NCI-H1694 (cell line): ENCODE results near the gene THSD4.
A peak's percentile ranks its signal among the peaks of the same experiment; 100 is the strongest.
"Not testable (repeated sequence)": the region's sequence is repeated elsewhere in the genome, so short reads cannot be mapped to it uniquely, and the experiment has no call there.

Experiments used
- DNase-seq: peaks from one replicate; lab custom pipeline; 2025; lab: John Stamatoyannopoulos, UW

Gene THSD4

DNA sequence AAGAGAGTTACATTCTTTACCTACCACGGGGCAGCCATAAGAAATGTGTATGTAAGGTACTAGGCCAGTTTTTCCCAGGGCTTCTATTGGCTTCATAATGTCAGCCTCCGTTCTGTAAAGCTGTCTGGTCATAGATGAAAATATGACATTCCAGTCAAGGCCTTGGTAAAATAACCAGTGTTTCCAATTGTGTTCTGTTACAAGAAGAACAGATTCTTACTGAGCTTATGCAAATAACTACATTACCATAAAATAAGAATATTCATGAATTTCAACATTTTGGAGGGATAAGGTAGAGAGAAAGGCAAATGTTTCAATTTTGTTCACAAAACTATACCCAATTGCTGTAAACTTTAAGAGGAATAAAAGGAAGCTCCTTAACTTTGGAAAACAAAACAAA lies 315.5 kb downstream of the THSD4 start:
- no peak for DNase-seq

DNA sequence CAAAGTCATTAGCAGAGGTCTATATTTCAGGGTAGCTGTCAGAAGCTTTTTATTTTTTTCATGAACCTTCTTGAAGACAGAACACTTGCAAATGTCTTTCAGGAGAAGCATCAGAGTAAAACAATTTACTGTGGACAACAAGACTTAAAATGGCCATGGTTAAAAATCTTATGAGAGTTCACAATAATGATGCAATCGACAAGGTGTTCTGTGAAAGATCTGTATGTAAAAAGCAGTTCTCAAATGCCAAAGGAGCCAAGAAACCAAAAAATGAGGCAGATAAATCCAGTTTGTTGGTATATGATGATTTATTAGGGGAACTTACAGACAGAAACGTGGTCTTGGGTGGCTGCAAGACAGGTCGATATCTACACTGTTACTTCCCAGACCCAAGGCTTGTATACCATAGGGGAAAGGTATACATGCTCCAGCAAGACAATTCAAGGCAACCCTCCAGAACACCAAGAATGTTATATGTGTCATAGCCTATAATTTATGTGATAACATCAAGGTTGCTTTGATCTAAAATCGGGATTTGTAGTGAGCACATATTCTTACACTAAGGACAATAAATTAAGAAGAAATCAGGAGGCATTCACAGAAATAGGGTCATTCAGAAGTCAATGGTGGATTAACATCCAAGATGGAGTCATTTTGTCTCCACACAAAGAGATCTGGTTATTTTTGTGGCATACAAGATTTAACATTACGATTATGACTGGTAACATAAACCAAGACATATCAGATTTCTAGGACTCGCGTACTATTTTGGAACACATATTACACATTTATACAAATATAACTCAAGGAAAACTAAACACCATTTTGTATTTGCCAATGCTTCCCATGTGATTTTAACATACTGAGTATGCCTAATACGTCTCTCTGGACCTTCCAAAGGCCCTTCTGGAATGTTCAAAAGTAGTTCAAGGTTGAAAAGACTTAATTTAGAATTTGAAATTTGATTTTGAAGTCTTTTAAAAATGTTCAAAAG lies 316.4 kb downstream of the THSD4 start:
- no peak for DNase-seq

DNA sequence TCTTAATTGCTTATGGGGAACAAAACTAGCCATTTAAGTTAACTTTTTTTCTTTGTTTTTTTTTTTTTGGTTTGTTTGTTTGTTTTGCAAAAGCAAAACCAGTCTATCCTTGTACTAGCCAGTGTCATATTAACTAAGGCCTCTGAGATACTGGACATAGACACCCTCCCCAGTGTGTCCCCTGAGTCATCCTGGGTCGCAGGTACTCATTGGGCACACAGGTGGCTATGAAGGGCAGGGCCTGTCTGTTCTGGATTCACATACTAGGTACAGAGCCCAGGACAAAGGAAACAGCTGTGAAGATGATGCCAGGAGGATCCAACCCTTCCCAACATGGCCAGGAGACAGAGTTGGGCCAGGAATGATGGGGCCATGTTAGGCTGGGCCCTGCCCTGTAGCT lies 318.1 kb downstream of the THSD4 start:
- no peak for DNase-seq

DNA sequence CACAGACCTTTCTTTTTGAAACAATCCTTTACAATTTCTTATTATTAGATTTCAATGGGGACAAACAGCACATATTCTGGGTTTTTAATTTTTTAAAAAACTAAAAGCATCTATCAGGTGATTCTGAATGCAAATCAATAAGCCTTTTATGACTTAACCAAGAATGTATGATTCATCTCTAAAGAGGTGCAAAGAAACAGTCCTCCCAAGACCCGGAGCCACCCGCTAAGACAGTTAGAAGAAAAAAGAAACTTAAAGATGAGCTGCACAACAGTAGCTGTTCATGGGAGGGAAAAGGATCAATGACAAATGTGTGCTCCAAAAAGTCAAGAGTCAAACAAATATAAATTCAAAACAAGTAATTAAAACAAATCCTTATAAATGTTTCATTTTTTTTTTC lies 319.5 kb downstream of the THSD4 start:
- DNase-seq = no peak

DNA sequence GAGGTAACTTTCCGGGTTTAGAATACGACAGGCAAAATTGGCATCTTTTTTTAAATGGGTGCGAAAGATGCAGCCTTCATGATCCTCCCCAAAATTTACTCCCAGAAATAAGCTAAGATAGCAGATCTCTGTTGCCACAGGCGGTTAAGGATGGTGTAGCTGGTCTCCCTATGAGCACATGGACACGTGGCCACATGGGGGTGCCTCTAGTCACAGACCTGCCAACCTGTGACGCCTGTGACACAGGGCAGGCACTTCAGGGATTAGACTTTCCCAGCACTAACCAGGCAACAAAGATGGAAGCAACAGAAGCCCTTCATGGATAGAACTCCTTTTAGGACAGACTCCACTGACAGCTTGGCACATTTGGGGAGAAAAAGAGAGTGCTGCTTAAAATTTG lies 320.3 kb downstream of the THSD4 start:
- no peak for DNase-seq

DNA sequence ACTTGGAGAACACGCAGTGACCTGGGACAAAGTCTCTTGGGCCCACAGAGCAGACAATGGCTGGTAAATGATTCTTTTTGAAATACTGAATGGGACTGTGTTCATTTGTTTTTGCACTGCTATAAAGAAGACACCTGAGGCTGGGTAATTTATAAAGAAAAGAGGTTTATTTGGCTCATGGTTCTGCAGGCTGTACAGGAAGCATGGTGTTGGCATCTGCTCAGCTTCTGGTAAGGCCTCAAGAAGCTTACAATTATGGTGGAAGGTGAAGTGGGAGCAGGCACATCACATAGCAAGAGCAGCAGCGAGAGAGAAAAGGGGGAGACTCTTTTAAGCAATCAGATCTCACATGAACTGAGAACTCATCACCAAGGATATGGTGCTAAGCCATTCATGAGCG lies 321.6 kb downstream of the THSD4 start:
- no peak for DNase-seq

DNA sequence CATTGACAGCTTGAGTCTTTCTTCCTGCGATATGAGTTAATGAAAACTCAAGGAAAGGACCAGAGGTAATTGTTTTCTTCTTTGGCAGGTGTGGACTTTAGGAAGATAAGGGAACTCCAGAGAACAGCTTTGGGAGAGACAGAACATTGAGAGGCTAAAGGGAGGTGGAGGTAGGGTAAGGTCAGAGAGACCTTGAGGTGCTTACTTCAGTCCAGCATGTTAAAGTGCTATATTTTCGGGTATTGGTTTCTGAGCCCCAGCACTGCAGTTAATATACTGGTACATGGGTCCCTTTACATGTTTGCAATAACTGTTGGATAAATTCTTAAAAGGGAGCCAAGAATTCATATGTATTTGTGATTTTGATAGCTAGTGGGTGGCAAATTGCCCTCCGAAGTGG lies 322.1 kb downstream of the THSD4 start:
- no peak for DNase-seq

GRCh38 chr15:71437919-71438318 lies 322.6 kb downstream of the THSD4 start:
- DNase-seq = no peak

DNA sequence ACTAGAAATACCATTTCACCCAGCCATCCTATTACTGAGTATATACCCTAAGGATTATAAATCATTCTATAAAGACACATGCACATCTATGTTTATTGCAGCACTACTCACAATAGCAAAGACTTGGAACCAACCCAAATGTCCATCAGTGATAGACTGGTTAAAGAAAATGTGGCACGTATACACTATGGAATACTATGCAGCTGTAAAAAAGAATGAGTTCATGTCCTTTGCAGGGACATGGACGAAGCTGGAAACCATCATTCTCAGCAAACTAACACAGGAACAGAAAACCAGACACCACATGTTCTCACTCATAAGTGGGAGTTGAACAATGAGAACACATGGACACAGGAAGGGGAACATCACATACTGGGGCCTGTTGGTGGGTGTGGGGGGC lies 324.2 kb downstream of the THSD4 start:
- not testable (repeated sequence) for DNase-seq

GRCh38 chr15:71440489-71441110 lies 325.3 kb downstream of the THSD4 start:
- peak; percentile 53 for DNase-seq

GRCh38 chr15:71443538-71443937 lies 328.3 kb downstream of the THSD4 start:
- DNase-seq = peak; percentile 33

GRCh38 chr15:71444032-71444810 lies 328.9 kb downstream of the THSD4 start:
- DNase-seq = no peak

DNA sequence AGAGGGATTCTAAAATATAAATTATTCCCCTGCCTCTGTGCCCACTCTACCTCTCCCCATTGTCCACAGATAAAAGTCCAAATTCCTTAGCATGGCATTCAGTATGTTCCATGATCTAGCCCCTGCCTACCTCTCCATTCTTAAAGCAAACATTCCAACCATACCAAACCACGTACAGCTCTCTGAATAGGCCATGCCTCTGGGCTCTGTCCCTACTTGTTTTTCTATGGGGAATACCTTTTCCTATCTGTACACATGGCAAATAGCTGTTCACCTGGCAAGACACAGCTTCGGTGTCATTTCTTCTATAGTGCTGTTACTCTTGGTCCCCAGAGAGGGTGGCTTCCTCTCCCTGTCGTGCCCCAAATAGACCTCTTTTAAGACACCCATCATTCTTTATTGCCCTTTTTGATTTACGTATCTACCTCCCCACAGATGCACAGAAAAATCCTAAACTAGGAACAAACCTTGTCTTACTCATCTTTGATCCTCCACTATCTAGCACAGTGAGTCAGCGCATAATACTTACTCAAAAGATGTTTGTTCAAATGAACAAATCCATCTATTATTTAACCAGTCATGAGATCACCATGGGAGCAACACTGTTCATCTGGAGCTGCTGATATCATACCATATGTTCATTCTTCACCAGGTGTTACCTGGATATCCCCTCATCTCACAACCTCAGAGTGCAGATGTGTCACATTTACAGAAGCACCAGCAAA lies 329.8 kb downstream of the THSD4 start:
- DNase-seq = no peak

- no peak for DNase-seq
Measured at GRCh38 chr15:71447328-71448250, 332.3 kb downstream of the THSD4 start.

DNA sequence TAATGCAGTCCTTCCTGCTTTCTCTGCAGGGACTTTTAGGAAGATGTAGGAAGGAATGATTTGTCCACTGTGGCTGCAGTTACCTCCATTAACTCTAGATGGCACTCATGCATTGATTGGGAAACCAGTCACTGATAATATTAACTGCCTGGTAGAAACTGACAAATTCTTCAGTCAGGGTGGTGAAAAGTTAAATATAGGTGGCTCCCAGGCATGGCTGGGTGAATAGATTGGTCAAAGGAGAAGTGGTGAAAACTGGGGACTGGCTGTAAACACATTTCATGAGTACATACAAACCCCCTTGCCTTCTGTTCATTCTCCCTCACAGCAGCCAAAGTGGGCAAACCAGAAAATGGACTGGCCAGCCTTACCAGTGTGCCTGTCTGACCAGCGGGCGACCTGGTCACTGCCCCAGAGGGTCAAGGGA lies 333.4 kb downstream of the THSD4 start:
- peak; percentile 66 for DNase-seq

DNA sequence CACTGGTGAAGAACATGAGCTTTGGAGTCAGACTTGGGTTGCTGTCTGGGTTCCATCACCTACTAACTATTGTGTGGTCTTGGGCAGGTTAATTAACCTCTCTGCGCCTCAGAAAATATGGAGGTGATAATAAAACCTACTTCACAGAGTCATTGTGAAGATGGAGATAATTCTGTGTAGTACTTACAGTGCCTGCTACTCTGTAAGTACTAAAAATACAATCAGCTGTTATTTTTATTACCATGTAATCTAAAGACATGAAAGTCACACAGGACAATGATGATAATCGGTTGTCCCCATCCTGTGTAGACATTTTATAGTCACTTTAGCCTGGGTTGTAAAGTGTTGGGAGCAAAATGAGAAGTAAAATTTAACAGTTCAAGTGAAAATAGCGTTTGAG lies 334.1 kb downstream of the THSD4 start:
- no peak for DNase-seq

DNA sequence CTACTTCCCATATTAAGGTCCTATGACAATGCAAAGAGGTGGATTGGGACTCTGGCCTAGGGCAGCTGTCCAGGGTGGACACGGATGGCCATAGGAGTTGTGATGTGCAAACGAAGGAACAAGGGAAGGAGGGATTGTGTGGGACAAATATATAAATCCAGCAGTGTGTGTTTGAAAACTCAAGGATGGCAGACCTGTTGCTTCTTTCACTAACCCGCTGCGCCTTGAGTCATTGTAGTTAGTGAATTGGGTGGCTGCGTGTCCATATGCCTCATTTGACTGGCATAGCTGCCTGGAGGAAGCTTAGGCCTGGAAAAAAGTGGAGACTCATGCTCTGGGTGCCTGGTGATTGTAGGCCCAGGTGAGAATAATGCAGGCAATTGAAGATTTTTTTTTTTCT lies 334.7 kb downstream of the THSD4 start:
- DNase-seq = no peak

DNA sequence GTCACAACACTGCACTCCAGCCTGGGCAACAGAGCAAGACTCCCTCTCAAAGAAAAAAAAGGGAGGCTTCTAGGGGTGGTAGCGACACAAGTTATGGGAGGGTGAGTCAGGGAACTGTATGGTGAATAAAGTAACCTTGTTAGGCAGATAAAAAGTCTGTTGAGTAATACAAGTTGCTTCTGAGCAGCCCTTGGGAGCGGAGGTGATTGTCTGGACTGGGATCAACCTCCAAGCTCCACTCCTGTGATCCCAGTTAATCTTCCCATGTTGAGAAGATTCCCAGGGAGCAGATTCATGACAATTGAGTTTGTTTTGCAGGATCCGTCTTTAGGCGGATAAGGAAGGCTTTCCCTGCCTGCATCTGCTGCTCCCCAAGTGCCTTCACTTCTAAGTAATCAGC lies 335.9 kb downstream of the THSD4 start:
- no peak for DNase-seq

DNA sequence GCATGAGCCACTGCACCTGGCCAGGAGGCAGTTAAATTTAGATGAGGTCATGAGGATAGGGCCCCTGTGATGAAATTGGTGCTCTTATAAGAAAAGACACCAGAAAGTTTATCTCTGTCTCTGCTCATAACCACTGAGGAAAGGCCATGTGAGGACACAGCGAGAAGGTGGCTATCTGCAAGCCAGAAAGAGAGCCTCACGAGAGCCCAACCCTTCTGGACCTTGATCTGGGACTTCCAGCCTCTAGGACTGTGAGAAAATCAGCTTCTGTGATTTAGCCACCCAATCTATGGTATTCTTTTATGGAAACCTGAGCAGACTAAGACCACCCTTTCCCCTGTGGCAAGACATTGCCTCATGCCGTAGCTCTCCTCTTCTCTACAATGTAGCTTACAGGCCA lies 337.6 kb downstream of the THSD4 start:
- no peak for DNase-seq

DNA sequence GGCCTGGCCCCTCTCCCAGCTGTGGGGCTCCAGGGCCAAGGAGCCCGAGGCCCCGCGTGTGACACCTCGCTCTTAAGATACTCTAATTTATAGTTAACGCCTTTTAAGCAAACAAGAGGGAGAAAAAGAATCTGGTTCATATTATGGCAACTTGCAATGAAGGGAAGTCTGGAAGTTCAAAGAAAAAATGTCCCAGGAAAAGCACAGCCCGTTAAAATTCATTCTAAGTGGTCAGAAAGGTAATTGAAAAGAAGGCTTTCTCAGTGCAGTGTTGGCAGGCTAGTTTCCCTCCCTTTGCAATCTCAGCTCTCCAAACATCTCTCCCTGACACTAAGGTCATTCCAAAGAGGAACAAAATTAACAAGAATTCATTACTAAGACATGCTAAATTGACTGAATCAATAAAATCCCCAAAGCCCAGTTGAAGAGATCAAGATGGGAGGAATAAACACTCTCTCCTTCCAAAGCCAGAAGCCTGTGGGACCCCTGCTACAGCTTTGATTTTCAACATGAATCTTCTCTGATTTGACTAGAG lies 339.3 kb downstream of the THSD4 start:
- DNase-seq = no peak

- no peak for DNase-seq
Measured at GRCh38 chr15:71455107-71455506, 339.8 kb downstream of the THSD4 start.
